Mononuclear cell (primary cell): ENCODE data around the gene ALKBH8. TPM values are rescaled to one million over a fixed set of nuclear protein-coding genes. Genes with fewer than 3 reads are reported as not detected.
"Not testable (repeated sequence)": the region's sequence is repeated elsewhere in the genome, so short reads cannot be mapped to it uniquely, and the experiment has no call there.

ENCODE experiments used
- H3K27me3 ChIP-seq: 2 replicates; pipeline ENCODE4 v1.6.0; 2011; ENCODE audit warnings: low read length, control low read depth; ENCODE audit not compliant: insufficient read depth
- H3K4me1 ChIP-seq: 2 replicates; pipeline ENCODE4 v1.5.1; 2011; ENCODE audit warnings: mild to moderate bottlenecking, low read length, control low read depth; ENCODE audit not compliant: insufficient read depth
- H3K4me3 ChIP-seq: 2 replicates; pipeline ENCODE4 v1.5.1; 2011; ENCODE audit warnings: mild to moderate bottlenecking, low read length, moderate library complexity
- H3K9me3 ChIP-seq: 2 replicates; pipeline ENCODE4 v1.5.1; 2011; ENCODE audit warnings: low read depth, mild to moderate bottlenecking, control low read depth, low read length
- total RNA-seq: library from RNA; depleted of rRNA; stranded (reverse); fragments of >200 nt; gene quantifications from one replicate; pipeline ENCODE4 v1.2.3, GENCODE V29; 2012

Gene ALKBH8
- total RNA-seq, 1 donor = 10.0 TPM

- Histone ChIP-seq H3K4me3 (no peak overlapping the region), H3K4me1 (no peaks in the 10 kb centered on the region), H3K9me3 (peaks cover 19% of the 10 kb centered on the region), H3K27me3 (no peaks in the 10 kb centered on the region)
Measured at GRCh38 chr11:107501713-107502112, 63.8 kb downstream of the ALKBH8 start.

GRCh38 chr11:107497371-107497770 lies 68.2 kb downstream of the ALKBH8 start:
- H3K27me3 ChIP-seq = not testable (repeated sequence)

GRCh38 chr11:107496011-107496410 lies 69.5 kb downstream of the ALKBH8 start:
- no peaks in the 10 kb centered on the region for H3K27me3 ChIP-seq
- H3K9me3 ChIP-seq = no peaks in the 10 kb centered on the region
- H3K4me3 ChIP-seq = no peak overlapping the region
- no peaks in the 10 kb centered on the region for H3K4me1 ChIP-seq

More at GRCh38 chr11:107497371-107497770, 68.2 kb downstream of the ALKBH8 start:
- not testable (repeated sequence) for H3K9me3 ChIP-seq, H3K4me1 ChIP-seq, H3K4me3 ChIP-seq

GRCh38 chr11:107494055-107494454 lies 71.5 kb downstream of the ALKBH8 start:
- Histone ChIP-seq H3K9me3 (no peaks in the 10 kb centered on the region), H3K27me3 (no peaks in the 10 kb centered on the region), H3K4me1 (no peaks in the 10 kb centered on the region), H3K4me3 (no peak overlapping the region)

GRCh38 chr11:107493117-107493516 lies 72.4 kb downstream of the ALKBH8 start:
- H3K4me3 ChIP-seq = no peak overlapping the region
- no peaks in the 10 kb centered on the region for H3K27me3 ChIP-seq
- H3K4me1 ChIP-seq = no peaks in the 10 kb centered on the region
- H3K9me3 ChIP-seq = no peaks in the 10 kb centered on the region

- no peaks in the 10 kb centered on the region for H3K9me3 ChIP-seq
- peaks cover 7% of the 10 kb centered on the region for H3K27me3 ChIP-seq
- no peak overlapping the region for H3K4me3 ChIP-seq
- H3K4me1 ChIP-seq = no peaks in the 10 kb centered on the region
Measured at GRCh38 chr11:107490836-107491235, 74.7 kb downstream of the ALKBH8 start.

- H3K4me1 ChIP-seq = no peaks in the 10 kb centered on the region
- no peak overlapping the region for H3K4me3 ChIP-seq
- peaks cover 9% of the 10 kb centered on the region for H3K27me3 ChIP-seq
- H3K9me3 ChIP-seq = no peaks in the 10 kb centered on the region
Measured at GRCh38 chr11:107482234-107482633, 83.3 kb downstream of the ALKBH8 start.

GRCh38 chr11:107478922-107479321 lies 86.6 kb downstream of the ALKBH8 start:
- Histone ChIP-seq H3K27me3 (peaks cover 3% of the 10 kb centered on the region), H3K4me3 (no peak overlapping the region), H3K9me3 (no peaks in the 10 kb centered on the region), H3K4me1 (no peaks in the 10 kb centered on the region)

GRCh38 chr11:107477820-107478219 lies 87.7 kb downstream of the ALKBH8 start:
- Histone ChIP-seq H3K27me3 (peaks cover 6% of the 10 kb centered on the region), H3K4me3 (no peak overlapping the region), H3K9me3 (no peaks in the 10 kb centered on the region), H3K4me1 (no peaks in the 10 kb centered on the region)

GRCh38 chr11:107473792-107474191 lies 91.7 kb downstream of the ALKBH8 start:
- no peaks in the 10 kb centered on the region for H3K4me1 ChIP-seq
- no peak overlapping the region for H3K4me3 ChIP-seq
- H3K9me3 ChIP-seq = no peaks in the 10 kb centered on the region
- H3K27me3 ChIP-seq = peaks cover 9% of the 10 kb centered on the region

GRCh38 chr11:107472966-107473365 lies 92.6 kb downstream of the ALKBH8 start:
- peaks cover 9% of the 10 kb centered on the region for H3K27me3 ChIP-seq
- no peaks in the 10 kb centered on the region for H3K4me1 ChIP-seq
- H3K4me3 ChIP-seq = no peak overlapping the region
- no peaks in the 10 kb centered on the region for H3K9me3 ChIP-seq

GRCh38 chr11:107468596-107468995 lies 96.9 kb downstream of the ALKBH8 start:
- no peaks in the 10 kb centered on the region for H3K4me1 ChIP-seq
- H3K4me3 ChIP-seq = no peak overlapping the region
- no peaks in the 10 kb centered on the region for H3K9me3 ChIP-seq
- H3K27me3 ChIP-seq = peaks cover 5% of the 10 kb centered on the region

GRCh38 chr11:107467696-107468095 lies 97.8 kb downstream of the ALKBH8 start:
- H3K4me1 ChIP-seq = no peaks in the 10 kb centered on the region
- H3K4me3 ChIP-seq = no peak overlapping the region
- no peaks in the 10 kb centered on the region for H3K9me3 ChIP-seq

GRCh38 chr11:107466275-107466866 lies 99.2 kb downstream of the ALKBH8 start:
- H3K4me3 ChIP-seq, H3K27me3 ChIP-seq, H3K4me1 ChIP-seq, H3K9me3 ChIP-seq: not testable (repeated sequence)

More at GRCh38 chr11:107467696-107468095, 97.8 kb downstream of the ALKBH8 start:
- peaks cover 6% of the 10 kb centered on the region for H3K27me3 ChIP-seq

GRCh38 chr11:107457558-107458271 lies 107.8 kb downstream of the ALKBH8 start, which contains the start of gene CWF19L2:
TSS of gene CWF19L2 (minus strand) at chr11:107457825. CDS start at chr11:107457816, 9 bp downstream.
- H3K4me3 ChIP-seq = peak within 1 kb of the TSS; percentile 83
- peaks cover 6% of the 10 kb centered on the region for H3K27me3 ChIP-seq
- H3K9me3 ChIP-seq = no peaks in the 10 kb centered on the region
- H3K4me1 ChIP-seq = peaks cover 8% of the 10 kb centered on the region

- Histone ChIP-seq H3K27me3 (peaks cover 6% of the 10 kb centered on the region), H3K4me1 (peaks cover 8% of the 10 kb centered on the region), H3K4me3 (peak overlapping the region; percentile 83), H3K9me3 (no peaks in the 10 kb centered on the region)
Measured at GRCh38 chr11:107457205-107457557, 108.4 kb downstream of the ALKBH8 start.
